ENCODE results near the gene SLC35B3.

The SLC35B3 gene

DNA sequence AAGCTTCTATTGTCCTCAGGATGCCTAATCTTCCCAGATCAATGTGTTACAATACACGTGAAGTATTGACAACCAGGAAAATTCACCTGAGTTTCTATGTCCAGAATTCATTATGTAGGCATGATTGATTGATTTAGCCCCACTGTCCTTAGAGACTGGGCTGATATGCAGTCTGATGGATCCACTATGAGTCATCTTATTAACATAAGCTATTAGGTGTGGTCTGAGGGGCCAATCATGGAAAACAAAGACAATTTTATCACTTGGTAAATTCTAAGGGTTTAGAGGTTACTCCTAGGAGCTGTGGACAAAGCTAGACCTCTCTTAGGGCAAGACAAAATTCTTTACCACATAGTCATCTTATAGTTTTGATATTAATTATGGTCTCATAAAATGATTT lies 41.3 kb upstream of the SLC35B3 start:
- Histone ChIP-seq H3K4ac (ENCODE audit: low read depth, low read length) (no peak overlapping the region), H3K27me3 (ENCODE audit: insufficient read depth, low read length) (no peaks in the 10 kb centered on the region), H2BK120ac (ENCODE audit: insufficient read depth, low read length, poor library complexity) (no peak overlapping the region), H3K79me1 (ENCODE audit: low read length) (no peaks in the 10 kb centered on the region), H3K23ac (ENCODE audit: low read length) (no peak overlapping the region), H3K9me3 (ENCODE audit: insufficient read depth, low read depth, low read length) (no peaks in the 10 kb centered on the region), H3K79me2 (ENCODE audit: control insufficient read depth, insufficient read depth, low read length, poor library complexity) (no peaks in the 10 kb centered on the region), H4K91ac (ENCODE audit: low read depth, low read length) (no peak overlapping the region), H3K4me2 (ENCODE audit: low read length) (no peak overlapping the region), H2BK5ac (ENCODE audit: low read depth, low read length, poor library complexity) (no peak overlapping the region), H2AK5ac (ENCODE audit: low read length) (no peak overlapping the region), H3K4me1 (ENCODE audit: control insufficient read depth in 1 of 2, insufficient read depth in 2 of 2, low read length in 2 of 2) (no peaks in the 10 kb centered on the region), H2AFZ (ENCODE audit: insufficient read depth, low read length, poor library complexity) (no peak overlapping the region), H3K36me3 (ENCODE audit: control insufficient read depth in 1 of 2, insufficient read depth in 2 of 2, low read length in 2 of 2) (no peaks in the 10 kb centered on the region), H3K9ac (ENCODE audit: low read length) (no peak overlapping the region), H2BK12ac (ENCODE audit: low read length) (no peak overlapping the region), H3K4me3 (ENCODE audit: low read depth, low read length) (no peak overlapping the region), H4K12ac (ENCODE audit: low read depth, low read length) (no peak overlapping the region), H3K18ac (ENCODE audit: low read length) (no peak overlapping the region), H3K14ac (ENCODE audit: low read length) (no peak overlapping the region), H4K8ac (ENCODE audit: low read depth, low read length) (no peak overlapping the region), H3K27ac (ENCODE audit: low read depth, low read length) (no peak overlapping the region)
- no peak for DNase-seq
- no CpG with 5 or more reads among the region's 1 CpG for WGBS (ENCODE audit: extremely low coverage, insufficient coverage, insufficient read length)

DNA sequence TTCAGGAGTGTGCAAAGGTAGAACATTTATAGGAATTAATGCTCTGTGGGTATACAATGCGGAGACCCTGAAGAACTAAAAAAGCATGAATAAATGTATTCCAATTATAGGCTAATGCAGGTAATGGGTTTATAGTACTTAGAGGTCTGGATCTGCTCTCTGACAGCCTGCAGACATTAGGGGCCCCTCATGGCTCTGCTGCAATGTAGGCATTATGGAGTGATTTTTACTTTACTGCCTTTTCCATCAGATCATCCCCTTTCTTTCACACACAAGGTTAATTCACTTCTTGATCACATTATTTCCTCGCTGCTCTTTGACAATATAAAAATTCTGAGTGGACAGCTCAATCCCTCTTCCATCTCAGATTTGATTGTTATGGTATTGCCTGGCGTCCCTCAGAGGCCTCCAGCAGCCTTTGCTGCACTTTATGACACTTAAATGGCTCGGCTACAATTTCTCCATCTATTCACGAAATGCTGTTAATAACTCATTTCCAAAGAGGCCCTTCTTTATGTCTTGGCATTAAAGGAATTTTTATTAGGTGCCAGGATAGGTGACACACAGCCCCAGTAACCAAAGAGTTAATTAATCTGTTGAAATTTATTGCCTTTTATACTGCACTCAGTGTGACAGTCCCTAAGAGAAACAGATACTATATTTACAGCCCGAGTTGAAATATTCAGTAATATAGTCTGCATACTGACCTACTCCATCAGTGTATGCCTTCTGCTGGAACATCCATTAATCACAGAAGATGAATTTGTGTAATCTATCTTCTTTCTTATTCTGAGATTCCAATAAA lies 33.4 kb upstream of the SLC35B3 start:
- Histone ChIP-seq H4K12ac (ENCODE audit: low read depth, low read length) (no peak overlapping the region), H3K18ac (ENCODE audit: low read length) (no peak overlapping the region), H3K4ac (ENCODE audit: low read depth, low read length) (no peak overlapping the region), H2BK120ac (ENCODE audit: insufficient read depth, low read length, poor library complexity) (no peak overlapping the region), H3K23ac (ENCODE audit: low read length) (no peak overlapping the region), H3K9ac (ENCODE audit: low read length) (no peak overlapping the region), H2BK12ac (ENCODE audit: low read length) (no peak overlapping the region), H3K14ac (ENCODE audit: low read length) (no peak overlapping the region), H3K79me2 (ENCODE audit: control insufficient read depth, insufficient read depth, low read length, poor library complexity) (no peaks in the 10 kb centered on the region), H3K4me1 (ENCODE audit: control insufficient read depth in 1 of 2, insufficient read depth in 2 of 2, low read length in 2 of 2) (no peaks in the 10 kb centered on the region), H2AK5ac (ENCODE audit: low read length) (no peak overlapping the region), H2BK5ac (ENCODE audit: low read depth, low read length, poor library complexity) (no peak overlapping the region), H4K8ac (ENCODE audit: low read depth, low read length) (no peak overlapping the region), H3K79me1 (ENCODE audit: low read length) (no peaks in the 10 kb centered on the region), H3K27me3 (ENCODE audit: insufficient read depth, low read length) (no peaks in the 10 kb centered on the region), H3K4me3 (ENCODE audit: low read depth, low read length) (no peak overlapping the region), H3K36me3 (ENCODE audit: control insufficient read depth in 1 of 2, insufficient read depth in 2 of 2, low read length in 2 of 2) (no peaks in the 10 kb centered on the region), H3K9me3 (ENCODE audit: insufficient read depth, low read depth, low read length) (no peaks in the 10 kb centered on the region), H3K27ac (ENCODE audit: low read depth, low read length) (no peak overlapping the region), H2AFZ (ENCODE audit: insufficient read depth, low read length, poor library complexity) (no peak overlapping the region), H4K91ac (ENCODE audit: low read depth, low read length) (no peak overlapping the region), H3K4me2 (ENCODE audit: low read length) (no peak overlapping the region)
- WGBS (ENCODE audit: extremely low coverage, insufficient coverage, insufficient read length), result no CpG with 5 or more reads among the region's 6 CpGs
- no peak for DNase-seq

DNA sequence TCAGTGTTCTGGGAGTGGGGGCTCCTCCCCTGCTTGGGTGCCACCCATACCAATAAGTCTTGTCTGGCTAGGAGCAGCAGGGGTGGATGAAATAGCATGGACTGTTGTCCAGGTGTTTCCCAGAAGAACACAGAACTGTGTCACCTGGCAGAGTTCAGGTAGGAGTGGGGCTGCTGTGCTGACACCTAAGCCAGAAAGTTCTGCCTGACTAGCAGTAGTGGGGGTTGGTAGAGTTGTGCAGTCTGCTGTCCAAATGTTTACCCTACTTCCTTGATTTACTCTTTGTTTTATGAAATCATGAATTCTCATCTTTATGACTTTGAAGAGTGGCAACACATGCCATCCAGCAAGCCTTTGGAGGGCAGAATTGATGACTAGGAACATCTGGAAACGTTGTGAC lies 27.3 kb upstream of the SLC35B3 start:
- H4K12ac ChIP-seq (ENCODE audit: low read depth, low read length), result peak overlapping the region; percentile 30
- H3K4me2 ChIP-seq (ENCODE audit: low read length), result no peak overlapping the region
- H2BK120ac ChIP-seq (ENCODE audit: insufficient read depth, low read length, poor library complexity), result no peak overlapping the region
- no peak overlapping the region for H3K4me3 ChIP-seq (ENCODE audit: low read depth, low read length)
- H3K9ac ChIP-seq (ENCODE audit: low read length), result no peak overlapping the region
- H2AK5ac ChIP-seq (ENCODE audit: low read length), result no peak overlapping the region
- no peak overlapping the region for H3K18ac ChIP-seq (ENCODE audit: low read length)
- peaks cover 2% of the 10 kb centered on the region for H3K79me2 ChIP-seq (ENCODE audit: control insufficient read depth, insufficient read depth, low read length, poor library complexity)
- no peak overlapping the region for H2BK5ac ChIP-seq (ENCODE audit: low read depth, low read length, poor library complexity)
- H4K8ac ChIP-seq (ENCODE audit: low read depth, low read length), result peak overlapping the region; percentile 16
- H3K36me3 ChIP-seq (ENCODE audit: control insufficient read depth in 1 of 2, insufficient read depth in 2 of 2, low read length in 2 of 2), result no peaks in the 10 kb centered on the region
- H2AFZ ChIP-seq (ENCODE audit: insufficient read depth, low read length, poor library complexity), result no peak overlapping the region
- no peak overlapping the region for H2BK12ac ChIP-seq (ENCODE audit: low read length)
- no peak for DNase-seq
- no peaks in the 10 kb centered on the region for H3K27me3 ChIP-seq (ENCODE audit: insufficient read depth, low read length)
- no peak overlapping the region for H4K91ac ChIP-seq (ENCODE audit: low read depth, low read length)
- no peak overlapping the region for H3K14ac ChIP-seq (ENCODE audit: low read length)
- no peaks in the 10 kb centered on the region for H3K9me3 ChIP-seq (ENCODE audit: insufficient read depth, low read depth, low read length)
- no peak overlapping the region for H3K23ac ChIP-seq (ENCODE audit: low read length)
- H3K4ac ChIP-seq (ENCODE audit: low read depth, low read length), result no peak overlapping the region
- no peaks in the 10 kb centered on the region for H3K79me1 ChIP-seq (ENCODE audit: low read length)
- H3K4me1 ChIP-seq (ENCODE audit: control insufficient read depth in 1 of 2, insufficient read depth in 2 of 2, low read length in 2 of 2), result no peaks in the 10 kb centered on the region
- no peak overlapping the region for H3K27ac ChIP-seq (ENCODE audit: low read depth, low read length)
- no CpG with 5 or more reads among the region's 1 CpG for WGBS (ENCODE audit: extremely low coverage, insufficient coverage, insufficient read length)

DNA sequence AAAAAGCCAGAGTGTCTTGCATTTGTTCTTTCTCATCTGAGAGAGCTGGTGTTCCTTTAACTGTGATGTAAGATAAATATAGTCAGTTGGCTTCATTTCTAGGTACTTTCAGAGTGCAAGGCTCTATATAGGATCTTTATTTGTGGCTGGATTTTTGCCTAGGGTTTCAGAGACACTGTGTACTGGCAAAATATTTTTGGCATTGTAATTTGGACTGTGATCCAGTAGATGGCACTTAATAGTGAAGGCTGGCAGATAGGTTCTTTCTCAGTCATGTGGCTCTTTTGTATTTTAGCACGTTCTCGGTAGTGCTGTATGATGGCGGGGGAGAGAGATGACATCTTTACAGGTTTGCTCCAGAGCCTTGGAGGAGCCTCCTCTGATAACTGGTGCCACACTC lies 26.8 kb upstream of the SLC35B3 start:
- Histone ChIP-seq H3K4me3 (ENCODE audit: low read depth, low read length) (no peak overlapping the region), H3K18ac (ENCODE audit: low read length) (no peak overlapping the region), H3K9me3 (ENCODE audit: insufficient read depth, low read depth, low read length) (no peaks in the 10 kb centered on the region), H3K27me3 (ENCODE audit: insufficient read depth, low read length) (no peaks in the 10 kb centered on the region), H3K14ac (ENCODE audit: low read length) (no peak overlapping the region), H3K4ac (ENCODE audit: low read depth, low read length) (no peak overlapping the region), H2AFZ (ENCODE audit: insufficient read depth, low read length, poor library complexity) (no peak overlapping the region), H2BK5ac (ENCODE audit: low read depth, low read length, poor library complexity) (no peak overlapping the region), H3K79me1 (ENCODE audit: low read length) (no peaks in the 10 kb centered on the region), H4K12ac (ENCODE audit: low read depth, low read length) (peak overlapping the region; percentile 30), H3K9ac (ENCODE audit: low read length) (no peak overlapping the region), H2AK5ac (ENCODE audit: low read length) (no peak overlapping the region), H2BK120ac (ENCODE audit: insufficient read depth, low read length, poor library complexity) (no peak overlapping the region), H4K91ac (ENCODE audit: low read depth, low read length) (no peak overlapping the region), H3K23ac (ENCODE audit: low read length) (no peak overlapping the region), H3K4me1 (ENCODE audit: control insufficient read depth in 1 of 2, insufficient read depth in 2 of 2, low read length in 2 of 2) (no peaks in the 10 kb centered on the region), H3K79me2 (ENCODE audit: control insufficient read depth, insufficient read depth, low read length, poor library complexity) (peaks cover 2% of the 10 kb centered on the region), H3K36me3 (ENCODE audit: control insufficient read depth in 1 of 2, insufficient read depth in 2 of 2, low read length in 2 of 2) (no peaks in the 10 kb centered on the region), H2BK12ac (ENCODE audit: low read length) (no peak overlapping the region), H3K27ac (ENCODE audit: low read depth, low read length) (no peak overlapping the region), H3K4me2 (ENCODE audit: low read length) (no peak overlapping the region), H4K8ac (ENCODE audit: low read depth, low read length) (no peak overlapping the region)
- DNase-seq, result no peak
- no CpG with 5 or more reads among the region's 3 CpGs for WGBS (ENCODE audit: extremely low coverage, insufficient coverage, insufficient read length)

All from trophoblast cell (in vitro differentiated cells and primary cell).